Measurements from ENCODE around the gene ZNF227.

- TF ChIP-seq, protein P1, sequence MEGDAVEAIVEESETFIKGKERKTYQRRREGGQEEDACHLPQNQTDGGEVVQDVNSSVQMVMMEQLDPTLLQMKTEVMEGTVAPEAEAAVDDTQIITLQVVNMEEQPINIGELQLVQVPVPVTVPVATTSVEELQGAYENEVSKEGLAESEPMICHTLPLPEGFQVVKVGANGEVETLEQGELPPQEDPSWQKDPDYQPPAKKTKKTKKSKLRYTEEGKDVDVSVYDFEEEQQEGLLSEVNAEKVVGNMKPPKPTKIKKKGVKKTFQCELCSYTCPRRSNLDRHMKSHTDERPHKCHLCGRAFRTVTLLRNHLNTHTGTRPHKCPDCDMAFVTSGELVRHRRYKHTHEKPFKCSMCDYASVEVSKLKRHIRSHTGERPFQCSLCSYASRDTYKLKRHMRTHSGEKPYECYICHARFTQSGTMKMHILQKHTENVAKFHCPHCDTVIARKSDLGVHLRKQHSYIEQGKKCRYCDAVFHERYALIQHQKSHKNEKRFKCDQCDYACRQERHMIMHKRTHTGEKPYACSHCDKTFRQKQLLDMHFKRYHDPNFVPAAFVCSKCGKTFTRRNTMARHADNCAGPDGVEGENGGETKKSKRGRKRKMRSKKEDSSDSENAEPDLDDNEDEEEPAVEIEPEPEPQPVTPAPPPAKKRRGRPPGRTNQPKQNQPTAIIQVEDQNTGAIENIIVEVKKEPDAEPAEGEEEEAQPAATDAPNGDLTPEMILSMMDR (IDR thresholded peaks at IDR 0.05; ENCODE audit: low read length), result no peak
- no peak for TF ChIP-seq EZH2 (IDR thresholded peaks at IDR 0.05; ENCODE audit: borderline replicate concordance, low read length)
These were observed 72.6 kb downstream of the ZNF227 start for GRCh38 chr19:44284968-44285367.
